Posterior cingulate gyrus (tissue), 11 donors: Measurements from ENCODE around the gene TLDC2.
"Not testable (repeated sequence)": the region's sequence is repeated elsewhere in the genome, so short reads cannot be mapped to it uniquely, and the experiment has no call there.

ENCODE experiments used
- DNase-seq, 10 donors: peaks; one replicate each; pipeline versions ENCODE4 v3.0.0 to v3.0.0-alpha.2; 2020 to 2021; ENCODE audit warnings: mixed read lengths in 3 of 10
- intact Hi-C: fragments of 100-400 bp; cut with DNase I; formaldehyde crosslinking; loops from one replicate; pipeline ENCODE4 v1.15.1; 2023

The TLDC2 gene

DNA sequence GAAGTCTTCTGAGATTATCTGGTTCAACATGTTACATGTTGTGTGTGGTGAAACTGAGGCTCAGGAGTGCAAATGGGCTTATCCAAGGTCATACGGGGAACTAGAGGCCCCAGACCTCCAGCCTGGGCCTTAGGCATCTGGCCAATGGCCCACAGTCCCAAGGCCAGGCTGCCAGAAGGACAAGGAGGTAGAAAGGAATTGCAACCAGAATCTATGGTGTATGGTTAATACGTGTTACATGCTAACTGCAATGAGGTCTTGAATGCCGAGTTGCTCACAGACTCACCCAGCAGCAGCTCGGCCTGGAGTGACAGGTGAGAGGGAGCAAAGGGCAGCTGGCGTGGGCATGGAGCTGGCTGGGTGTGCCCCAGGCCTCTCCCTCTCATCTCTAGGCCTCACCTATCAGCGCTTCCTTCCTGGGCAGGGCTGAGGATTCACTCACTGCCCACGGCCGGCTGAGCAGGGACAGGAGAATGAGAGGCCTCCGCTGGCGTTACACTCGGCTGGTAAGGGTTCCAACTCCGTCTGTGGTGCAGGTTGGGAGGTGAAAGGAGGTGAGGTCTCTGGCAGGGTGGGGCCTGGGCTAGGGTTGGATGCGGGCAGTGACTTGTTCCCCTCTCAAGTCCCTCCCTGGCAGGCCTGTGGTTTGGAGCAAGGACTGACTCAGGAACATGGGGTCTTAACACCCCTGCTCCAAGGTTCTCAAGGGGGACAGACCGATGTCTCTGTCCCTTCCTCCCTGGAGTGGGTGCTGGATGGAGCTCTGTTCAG lies at the start of gene TLDC2:
TLDC2 (plus strand) TSS at position 437 of the 771 bp plus-strand sequence; CDS start at position 474, 37 bp downstream.
- DNase-seq = peak in 2 of 10 donors; percentile 46 to 69
- intact Hi-C loops = no loop called here

DNA sequence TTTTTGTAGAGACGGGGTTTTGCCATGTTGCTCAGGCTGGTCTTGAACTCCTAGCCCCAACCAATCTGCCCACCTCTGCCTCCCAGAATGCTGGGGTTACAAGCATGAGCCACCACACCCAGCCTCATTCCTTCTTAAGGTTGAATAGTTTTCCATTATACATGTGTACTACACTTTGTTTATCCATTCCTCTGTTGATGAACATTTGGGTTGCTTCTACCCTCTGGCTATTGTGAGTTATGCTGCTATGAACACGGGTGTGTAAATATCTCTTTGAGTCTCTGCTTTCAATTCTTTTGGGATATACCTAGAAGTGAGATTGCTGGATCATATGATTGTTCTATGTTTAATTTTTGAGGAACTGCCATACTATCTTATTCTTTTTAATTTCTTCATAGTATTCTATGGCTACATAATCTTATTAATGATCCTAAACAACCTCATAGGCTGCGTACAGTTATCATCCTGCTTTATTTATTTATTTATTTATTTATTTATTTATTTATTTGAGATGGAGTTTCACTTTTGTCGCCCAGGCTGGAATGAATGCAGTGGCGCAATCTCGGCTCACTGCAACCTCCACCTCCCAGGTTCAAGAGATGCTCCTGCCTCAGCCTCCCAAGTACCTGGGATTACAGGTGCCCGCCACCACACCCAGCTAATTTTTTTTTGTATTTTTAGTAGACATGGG lies 49.2 kb upstream of the TLDC2 start:
- no peak for DNase-seq
- intact Hi-C loops = no loop called here

DNA sequence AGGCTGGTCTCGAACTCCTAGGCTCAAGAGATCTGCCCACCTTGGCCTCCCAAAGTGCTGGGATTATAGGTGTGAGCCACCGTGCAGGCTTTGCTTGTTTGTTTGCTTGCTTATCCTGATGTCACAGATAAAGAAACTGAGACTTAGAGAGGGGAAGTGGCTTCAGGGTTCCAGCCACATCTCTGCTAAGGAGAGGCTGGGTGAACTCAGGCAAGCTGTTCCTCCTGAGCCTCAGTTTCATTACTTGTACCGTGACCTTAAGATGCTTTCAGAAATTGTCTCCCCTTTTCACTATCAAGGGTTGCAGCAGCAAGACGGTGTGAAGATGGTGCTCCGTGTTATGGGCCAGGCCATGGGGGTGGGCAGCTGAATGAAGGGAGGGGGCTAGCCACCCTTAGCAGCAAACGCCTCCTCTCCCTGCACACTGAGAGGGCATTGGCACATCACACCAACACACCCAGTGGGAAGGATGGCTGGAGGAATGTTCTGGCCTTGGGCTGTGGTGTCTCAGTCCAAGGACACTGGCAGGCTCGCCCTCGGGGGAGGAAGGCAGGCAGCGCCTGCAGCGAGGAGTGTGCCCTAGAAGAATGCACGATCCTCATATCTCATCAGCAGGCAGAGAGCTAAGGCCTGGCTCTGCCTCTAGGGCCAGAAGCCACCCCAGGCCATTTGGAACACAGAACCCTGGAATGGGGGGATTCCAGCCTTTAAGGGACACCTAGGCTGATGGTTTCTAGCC lies 48.2 kb upstream of the TLDC2 start:
- intact Hi-C loops = no loop called here
- no peak for DNase-seq

DNA sequence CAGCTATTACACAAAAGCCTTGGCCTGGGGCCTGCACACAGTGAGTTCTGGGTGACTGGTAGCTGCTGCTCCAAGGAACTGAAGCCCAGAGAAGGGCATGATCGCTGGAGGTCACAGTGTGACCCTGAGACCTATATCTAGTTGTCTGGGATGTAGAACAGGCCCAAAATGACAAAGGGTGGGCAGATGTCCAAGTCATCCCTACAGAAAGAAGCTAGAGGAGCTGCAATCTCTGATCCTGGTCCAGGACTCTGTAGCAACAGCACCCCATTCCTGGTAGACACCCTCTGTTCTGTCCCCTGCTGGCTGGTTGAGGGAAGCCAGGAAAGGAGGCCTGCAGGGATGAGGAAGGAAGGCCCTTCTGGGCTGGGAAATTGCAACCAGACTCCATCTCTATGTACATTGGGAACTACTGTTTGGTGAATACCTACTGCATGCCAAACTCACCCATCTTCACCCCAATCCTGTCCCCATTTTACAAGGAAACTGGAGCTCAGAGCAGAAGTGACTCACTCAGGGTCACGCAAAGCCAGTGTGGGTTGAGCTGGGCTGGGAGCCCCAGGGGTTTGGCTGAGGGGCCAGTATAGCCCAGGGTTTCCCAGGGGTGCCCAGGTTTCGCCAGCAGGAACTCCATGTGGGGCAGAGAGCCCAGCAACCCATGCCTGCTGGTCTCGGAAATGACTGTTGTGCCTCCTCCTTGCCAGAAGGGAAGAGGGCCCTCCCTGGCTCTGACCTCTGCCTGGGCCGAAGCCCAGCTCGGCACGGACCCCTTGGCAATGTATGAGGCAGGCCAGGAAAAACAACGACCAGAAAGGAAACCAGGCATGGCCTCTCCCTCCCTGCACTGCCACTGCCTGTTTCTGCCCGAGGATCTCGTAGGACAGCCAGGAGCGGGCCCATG lies 44.9 kb upstream of the TLDC2 start:
- intact Hi-C loops = no loop called here
- peak in 8 of 10 donors; percentile 44 to 92 (median 61) for DNase-seq

DNA sequence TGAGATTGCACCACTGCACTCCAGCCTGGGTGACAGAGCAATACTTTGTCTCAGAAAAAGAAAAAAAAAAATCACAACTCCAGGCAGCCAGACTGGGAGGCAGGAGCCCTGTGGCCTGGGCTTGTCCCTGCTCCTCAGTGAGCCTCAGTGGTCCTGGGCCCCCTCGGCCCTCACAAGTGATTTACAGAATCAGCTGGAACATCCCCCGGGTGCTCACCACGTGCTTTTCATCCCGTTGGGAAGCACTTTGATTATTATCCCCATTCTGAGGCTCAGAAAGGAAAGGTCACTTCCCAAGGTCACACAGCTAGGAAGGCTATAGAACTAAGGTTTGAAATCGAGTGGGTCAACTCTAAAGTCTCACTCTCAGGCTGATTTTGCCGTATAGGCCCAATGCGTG lies 43.1 kb upstream of the TLDC2 start:
- intact Hi-C loops = loop anchor here (1.0 kb wide), 1 partner anchor 34 kb away; no protein-coding TSS in a partner anchor
- peak in 1 of 10 donors; percentile 31 for DNase-seq

DNA sequence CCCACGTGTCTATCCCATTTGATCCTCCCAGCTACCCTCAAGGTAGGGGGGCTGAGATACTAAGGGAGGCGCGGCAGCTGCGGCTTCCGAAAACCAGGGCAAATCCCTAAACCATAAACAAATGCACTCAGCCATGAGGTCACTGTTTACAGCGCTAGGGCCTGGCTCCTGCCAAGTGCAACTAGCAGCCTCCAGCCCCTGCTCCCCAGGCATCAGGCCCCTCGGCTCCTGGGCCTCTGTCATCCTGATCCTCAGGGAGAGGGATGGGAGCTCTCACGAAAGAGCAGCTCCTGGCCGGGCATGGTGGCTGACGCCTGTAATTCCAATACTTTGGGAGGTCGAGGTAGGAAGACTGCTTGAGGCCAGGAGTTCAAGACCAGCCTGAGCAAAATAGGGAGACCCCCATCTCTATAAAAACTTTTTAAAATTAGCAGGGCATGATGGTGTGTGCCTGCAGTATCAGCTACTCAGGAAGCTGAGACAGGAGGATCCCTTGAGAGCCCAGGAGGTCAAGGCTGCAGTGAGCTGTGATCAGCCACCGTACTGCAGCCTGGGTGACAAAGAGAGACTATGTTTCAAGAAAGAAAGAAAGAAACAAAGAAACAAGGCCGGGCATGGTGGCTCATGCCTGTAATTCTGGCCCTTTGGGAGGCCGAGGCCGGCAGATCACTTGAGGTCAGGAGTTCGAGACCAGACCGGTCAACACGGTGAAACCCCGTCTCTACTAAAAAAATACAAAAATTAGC lies 42.5 kb upstream of the TLDC2 start:
- intact Hi-C loops = no loop called here
- peak in 2 of 10 donors; percentile 51 to 91 for DNase-seq

DNA sequence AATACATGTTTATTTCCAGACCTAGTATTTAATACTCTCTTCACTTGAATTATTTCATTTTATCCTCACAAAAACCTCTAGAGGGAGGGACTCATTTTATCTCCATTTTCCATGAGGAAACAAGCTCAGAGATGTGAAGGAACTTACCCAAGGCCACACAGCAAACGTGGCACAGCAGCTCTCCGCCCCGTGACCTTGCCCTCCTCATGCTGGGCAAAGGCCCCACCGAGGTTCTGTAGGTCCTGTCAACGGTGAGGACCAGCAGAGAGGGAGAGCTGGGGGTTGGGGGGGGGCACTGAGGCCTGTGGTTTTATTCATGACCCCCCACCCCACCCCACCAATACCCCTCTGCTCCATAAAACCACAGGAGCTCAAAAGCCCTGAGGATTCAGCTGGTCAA lies 40.9 kb upstream of the TLDC2 start:
- DNase-seq = peak in 1 of 10 donors; percentile 80
- intact Hi-C loops = no loop called here

DNA sequence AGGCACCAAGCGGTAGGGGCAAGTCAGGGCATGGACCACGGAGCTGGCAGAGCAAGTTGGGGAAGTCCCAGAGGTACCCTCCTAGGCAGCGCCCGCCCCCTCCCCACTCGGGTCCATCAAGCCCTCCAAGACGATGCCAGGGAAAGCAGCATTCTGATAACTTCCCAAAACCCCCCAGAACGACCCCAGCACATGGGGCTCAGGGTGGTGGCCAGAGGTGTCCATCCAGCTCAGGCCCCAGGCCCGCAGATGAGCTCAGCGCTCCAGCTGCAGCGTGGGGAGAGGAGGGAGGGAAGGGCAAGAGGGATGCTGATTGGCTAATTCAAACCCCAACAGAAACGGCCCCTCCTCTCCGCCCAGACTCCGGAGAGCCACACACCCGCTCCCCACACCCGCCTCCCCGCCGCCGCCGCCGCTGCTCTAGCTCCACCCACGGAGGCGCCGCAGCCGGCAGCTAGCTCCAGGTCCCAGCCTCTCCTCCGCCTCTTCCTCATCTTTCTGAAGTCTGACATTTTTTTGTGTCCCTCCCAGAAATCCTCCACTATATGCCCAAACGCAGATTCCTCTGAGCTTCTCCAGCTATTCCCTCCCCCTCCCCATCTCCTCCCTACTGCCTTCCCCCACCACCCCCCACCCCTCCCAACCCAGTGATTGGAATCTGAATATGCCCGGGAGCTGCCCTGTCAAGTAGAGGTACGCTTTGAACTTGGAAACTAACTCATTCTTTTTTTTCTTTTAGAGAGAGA lies 40.3 kb upstream of the TLDC2 start:
- DNase-seq = peak; percentile 88 to 99 (median 93)
- intact Hi-C loops = no loop called here

DNA sequence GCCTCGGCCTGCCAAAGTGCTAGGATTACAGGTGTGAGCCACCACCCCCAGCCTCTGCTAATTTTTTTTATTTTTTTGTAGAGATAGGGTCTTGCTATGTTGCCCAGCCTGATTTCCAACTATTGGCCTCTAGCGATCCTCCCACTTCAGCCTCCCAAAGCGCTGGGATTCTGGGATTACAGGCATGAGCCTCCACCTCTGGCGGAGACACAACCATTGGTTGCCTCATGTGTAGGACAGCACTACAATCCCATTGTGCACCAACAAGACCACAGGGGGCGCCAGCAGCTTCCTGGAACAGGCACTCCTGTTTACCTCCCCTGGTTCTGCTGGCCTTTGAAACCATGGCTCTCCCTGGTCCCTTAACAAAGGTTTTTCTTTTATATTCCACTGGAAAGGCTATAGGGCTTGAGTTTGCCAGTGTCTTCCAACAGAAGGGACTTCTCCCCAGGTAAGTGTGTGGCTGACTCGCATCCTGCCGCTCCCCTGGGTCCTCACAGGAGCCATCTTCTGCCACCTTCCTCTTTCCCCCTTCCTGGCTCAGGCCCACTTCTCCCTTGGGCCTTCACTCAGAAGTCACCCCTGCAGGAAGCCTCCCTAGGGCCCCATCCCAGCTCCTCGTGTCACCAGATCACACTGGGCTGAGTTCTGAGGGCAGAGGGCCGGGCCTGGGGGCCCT lies 39.2 kb upstream of the TLDC2 start:
- intact Hi-C loops = no loop called here
- DNase-seq = peak in 6 of 10 donors; percentile 52 to 93 (median 62)

DNA sequence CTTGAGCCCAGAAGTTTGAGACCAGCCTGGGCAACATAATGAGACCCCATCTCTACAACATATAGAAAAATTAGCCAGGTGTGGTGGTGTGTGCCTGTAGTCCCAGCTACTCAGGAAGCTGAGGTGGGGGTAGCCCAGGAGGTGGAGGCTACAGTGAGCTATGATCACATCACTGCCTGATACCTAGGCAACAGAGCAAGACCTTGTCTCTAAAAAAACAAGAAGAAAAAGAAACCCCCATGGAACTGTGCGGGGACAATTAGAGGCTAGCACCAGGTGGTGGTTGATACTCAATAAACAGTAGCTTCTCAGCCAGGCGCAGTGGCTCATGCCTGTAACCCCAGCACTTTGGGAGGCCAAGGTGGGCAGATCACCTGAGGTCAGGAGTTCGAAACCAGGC lies 37.6 kb upstream of the TLDC2 start:
- intact Hi-C loops, DNase-seq: not testable (repeated sequence)

DNA sequence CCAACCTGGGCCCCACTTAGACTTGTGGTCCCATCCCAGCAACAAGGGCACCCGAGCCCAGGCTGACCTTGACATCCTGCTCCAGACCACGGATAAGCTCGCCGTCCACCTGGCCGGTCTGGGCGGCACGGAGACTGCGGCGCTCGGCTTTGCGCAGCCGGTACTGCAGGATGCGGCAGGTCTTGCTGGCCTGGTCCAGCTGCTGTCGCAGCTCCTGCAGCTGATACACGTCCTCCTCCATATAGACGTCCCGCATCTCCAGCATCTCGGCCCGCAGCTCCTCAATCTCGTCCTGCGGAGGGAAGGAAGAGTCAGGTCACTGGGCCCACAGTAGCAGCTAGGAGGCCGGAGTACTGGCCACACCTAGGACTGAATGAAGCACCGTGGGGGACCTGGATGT lies 36.8 kb upstream of the TLDC2 start:
- no peak for DNase-seq
- intact Hi-C loops = no loop called here

DNA sequence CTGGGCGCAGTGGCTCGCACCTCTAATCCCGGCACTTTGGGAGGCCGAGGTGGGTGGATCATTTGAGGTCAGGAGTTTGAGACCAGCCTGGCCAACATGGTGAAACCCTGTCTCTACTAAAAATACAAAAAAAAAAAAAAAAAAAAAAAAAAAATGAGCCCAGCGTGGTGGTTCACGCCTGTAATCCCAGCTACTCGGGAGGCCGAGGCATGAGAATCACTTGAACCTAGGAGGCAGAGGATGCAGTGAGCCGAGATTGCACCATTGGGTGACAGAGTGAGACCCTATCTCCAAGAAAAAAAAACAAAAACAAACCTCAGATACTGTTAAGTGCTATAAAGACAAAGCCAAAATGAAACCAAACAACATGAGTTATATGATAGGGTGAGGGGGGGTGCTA lies 34.9 kb upstream of the TLDC2 start:
- intact Hi-C loops, DNase-seq: not testable (repeated sequence)

DNA sequence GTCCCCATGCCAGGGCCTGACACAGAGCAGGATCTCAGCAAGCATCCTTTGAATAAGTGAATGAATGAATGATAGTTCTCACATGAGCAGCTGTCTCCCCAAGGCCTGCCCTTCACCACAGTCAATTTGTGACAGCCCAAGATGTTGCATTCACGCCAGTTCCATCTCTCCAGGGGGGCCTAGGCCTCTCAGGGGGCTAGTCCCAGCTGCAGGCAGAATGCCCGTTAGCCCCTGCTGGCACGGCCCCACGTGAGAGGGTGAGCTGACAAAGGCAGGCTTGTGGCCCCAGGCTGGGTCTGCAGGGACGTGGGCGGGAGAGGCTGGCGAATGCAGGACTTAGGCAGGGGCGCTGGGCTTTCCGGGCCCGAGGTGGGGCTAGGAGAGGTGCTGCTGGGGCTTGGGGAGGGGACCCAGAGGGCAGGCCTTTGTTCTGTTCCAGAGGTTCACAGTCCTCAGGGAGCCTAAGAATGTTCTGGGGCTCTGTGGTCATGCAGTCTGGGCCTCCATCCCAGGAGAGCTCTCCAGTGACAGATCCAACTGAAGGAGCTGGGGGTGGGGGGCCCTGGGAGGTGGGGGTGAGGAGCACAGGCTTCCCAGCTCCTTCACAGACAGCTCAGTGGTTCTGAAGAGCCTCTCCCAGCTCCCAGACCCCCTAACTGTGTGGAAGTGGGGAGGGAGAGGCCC lies 30.5 kb upstream of the TLDC2 start:
- peak in 7 of 10 donors; percentile 59 to 95 (median 70) for DNase-seq
- intact Hi-C loops = no loop called here

DNA sequence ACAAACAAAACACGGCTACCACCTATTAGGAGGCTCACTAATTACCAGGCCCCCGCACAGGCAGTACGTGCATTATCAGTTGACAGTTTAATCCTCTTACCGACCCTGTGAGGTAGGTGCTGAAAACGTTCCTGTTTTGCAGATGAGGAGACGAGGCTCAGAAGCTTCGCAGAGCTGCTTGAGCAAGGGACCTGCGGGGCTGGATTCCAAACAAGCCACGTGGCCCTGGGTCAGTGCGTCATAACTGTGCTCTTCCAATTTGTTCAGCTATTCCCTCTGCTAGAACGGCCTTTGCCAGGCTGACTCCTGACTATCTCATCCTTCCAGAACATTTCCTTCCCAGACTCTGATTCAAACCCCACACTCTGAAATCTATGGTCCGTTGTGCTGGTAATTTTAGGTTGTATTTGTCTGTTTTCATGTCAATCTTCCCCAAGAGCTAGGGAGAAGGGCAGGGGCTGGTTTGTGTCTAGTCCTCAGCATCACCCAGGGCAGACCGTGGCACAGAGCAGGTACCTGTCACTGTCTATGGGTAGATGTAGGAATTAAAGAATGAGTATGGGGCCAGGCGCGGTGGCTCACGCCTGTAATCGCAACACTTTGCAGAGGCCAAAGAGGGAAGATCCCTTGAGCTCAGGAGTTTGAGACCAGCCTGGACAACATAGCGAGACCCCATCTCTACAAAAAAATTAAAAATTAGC lies 28.8 kb upstream of the TLDC2 start:
- intact Hi-C loops = no loop called here
- peak in 6 of 10 donors; percentile 52 to 96 (median 72) for DNase-seq

DNA sequence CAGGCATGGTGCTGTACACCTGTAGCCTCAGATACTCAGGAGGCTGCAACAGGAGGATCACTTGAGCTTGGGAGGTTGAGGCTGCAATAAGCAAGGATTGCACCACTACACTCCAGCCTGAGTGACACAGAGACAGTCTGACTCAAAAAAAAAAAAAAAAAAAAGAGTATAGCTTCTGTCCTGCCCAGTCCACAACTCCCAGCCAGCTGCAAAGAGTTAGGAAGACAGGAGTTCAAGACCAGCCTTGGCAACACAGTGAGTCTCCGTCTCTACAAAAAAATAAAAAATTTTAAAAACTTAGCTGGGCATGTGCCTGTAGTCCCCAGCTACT lies 28.3 kb upstream of the TLDC2 start:
- intact Hi-C loops = no loop called here

DNA sequence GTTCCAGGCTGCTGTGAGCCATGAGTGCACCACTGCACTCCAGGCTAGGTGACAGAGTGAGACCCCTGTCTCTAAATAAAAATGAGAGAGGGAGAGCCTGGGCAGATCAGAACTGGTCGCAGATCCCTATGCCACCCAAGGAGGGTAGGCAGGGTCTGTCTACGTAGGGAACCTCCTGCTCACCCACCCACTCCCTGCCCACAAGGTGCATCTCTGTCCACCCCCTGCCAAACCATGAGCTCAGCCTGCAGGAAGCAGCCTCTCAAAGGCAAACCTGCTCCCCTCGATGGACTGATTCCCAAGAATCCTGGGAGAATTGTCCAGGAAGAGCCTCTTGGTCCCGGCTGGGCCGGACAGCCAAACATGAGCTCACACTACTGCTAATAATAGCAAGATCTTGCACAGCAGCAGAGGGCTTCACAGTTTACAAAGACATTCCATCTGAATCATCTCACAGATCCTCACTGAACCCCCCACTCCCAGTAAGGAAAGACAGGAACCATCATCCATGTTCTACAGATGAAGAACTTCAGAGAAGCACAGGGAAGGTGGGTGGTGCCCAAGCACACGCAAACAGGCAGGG lies 27.8 kb upstream of the TLDC2 start:
- intact Hi-C loops = no loop called here
- DNase-seq = no peak

More for the DNA sequence above, 28.3 kb upstream of the TLDC2 start:
- no peak for DNase-seq

DNA sequence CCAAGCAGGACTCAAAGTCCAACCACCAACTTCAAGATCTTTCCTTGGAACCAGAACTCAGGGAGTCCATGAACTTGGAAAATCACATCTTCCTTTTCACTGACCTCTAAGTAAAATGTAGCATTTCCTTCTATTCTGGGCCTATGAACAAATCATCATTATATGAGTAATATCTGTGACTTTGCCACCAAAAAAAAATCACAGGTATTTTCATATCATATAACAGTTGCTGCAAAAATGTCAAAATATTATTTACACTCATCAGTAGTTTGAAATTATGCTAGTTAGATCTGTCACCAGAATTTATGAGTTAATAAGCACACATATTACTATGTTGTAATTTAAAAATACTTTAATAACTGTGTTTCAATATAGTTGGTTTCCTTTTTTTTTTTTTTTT lies 27.3 kb upstream of the TLDC2 start:
- no peak for DNase-seq
- intact Hi-C loops = no loop called here
